Tibial nerve (tissue), 3 donors: ENCODE measurements around the gene UBE2H.

Experiments used
- CTCF ChIP-seq, 5 experiments: fragments of 200-600 bp in 3 of 5; fragments of 450-650 bp in 2 of 5; sonication (generic) in 3 of 5; IDR thresholded peaks; one replicate each; pipeline ENCODE4 v1.5.1; 2016 to 2019; ENCODE audit warnings: antibody characterized with exemption in 5 of 5, mild to moderate bottlenecking in 3 of 5, moderate library complexity in 2 of 5
- POLR2A ChIP-seq, 2 donors: fragments of 450-650 bp; IDR thresholded peaks; one replicate each; pipeline ENCODE4 v1.6.1; 2017; ENCODE audit warnings: antibody characterized with exemption in 2 of 2, mild to moderate bottlenecking in 2 of 2, moderate library complexity in 2 of 2

GRCh38 chr7:129848436-129848835 lies 104.3 kb downstream of the UBE2H start:
- TF ChIP-seq CTCF (IDR thresholded peaks at IDR 0.05) (no peak), POLR2A (IDR thresholded peaks at IDR 0.05) (no peak)
